ENCODE measurements around the gene IER3.
"Not testable (repeated sequence)": the region's sequence is repeated elsewhere in the genome, so short reads cannot be mapped to it uniquely, and the experiment has no call there.

Gene IER3

GRCh38 chr6:30723843-30724741 is 20.3 kb downstream of the IER3 start:
- DNase-seq (ENCODE audit: low read depth): not testable (repeated sequence)

- DNase-seq (ENCODE audit: low read depth): not testable (repeated sequence)
These were observed 21.0 kb downstream of the IER3 start for GRCh38 chr6:30723159-30723842.

- peak; percentile 68 for DNase-seq (ENCODE audit: low read depth)
These were observed 21.9 kb downstream of the IER3 start for GRCh38 chr6:30722280-30723112.

- DNase-seq (ENCODE audit: low read depth): not testable (repeated sequence)
These were observed 22.4 kb downstream of the IER3 start for GRCh38 chr6:30722025-30722279.

GRCh38 chr6:30721198-30722024 is 22.9 kb downstream of the IER3 start:
- DNase-seq (ENCODE audit: low read depth): peak; percentile 97

- peak; percentile 47 for DNase-seq (ENCODE audit: low read depth)
These were observed 23.6 kb downstream of the IER3 start for GRCh38 chr6:30720738-30721197.

GRCh38 chr6:30719791-30720737 is 24.3 kb downstream of the IER3 start, which contains the start of gene TUBB:
TSS of gene TUBB (plus strand) at chr6:30720352. CDS start at chr6:30720507, 155 bp downstream.
- DNase-seq (ENCODE audit: low read depth): peak; percentile 86

- DNase-seq (ENCODE audit: low read depth): no peak
These were observed 25.0 kb downstream of the IER3 start for GRCh38 chr6:30719356-30719755.

- DNase-seq (ENCODE audit: low read depth): not testable (repeated sequence)
These were observed 26.3 kb downstream of the IER3 start for GRCh38 chr6:30717845-30718720.

GRCh38 chr6:30717129-30717844 is 27.1 kb downstream of the IER3 start, which contains the start of gene MDC1:
TSS of gene MDC1 (minus strand) at chr6:30717281. CDS start at chr6:30715175, 2,106 bp downstream.
- peak; percentile 98 for DNase-seq (ENCODE audit: low read depth)

- no peak for DNase-seq (ENCODE audit: low read depth)
These were observed 27.5 kb downstream of the IER3 start for GRCh38 chr6:30716879-30717128.

GRCh38 chr6:30714263-30714662 is 30.1 kb downstream of the IER3 start:
- no peak for DNase-seq (ENCODE audit: low read depth)

GRCh38 chr6:30712441-30712945 is 31.9 kb downstream of the IER3 start:
- DNase-seq (ENCODE audit: low read depth): no peak

- DNase-seq (ENCODE audit: low read depth): no peak
These were observed 32.5 kb downstream of the IER3 start for GRCh38 chr6:30711758-30712380.

GRCh38 chr6:30709101-30709868 is 35.1 kb downstream of the IER3 start:
- no peak for DNase-seq (ENCODE audit: low read depth)

- no peak for DNase-seq (ENCODE audit: low read depth)
These were observed 37.0 kb downstream of the IER3 start for GRCh38 chr6:30707281-30707850.

GRCh38 chr6:30705620-30706019 is 38.7 kb downstream of the IER3 start:
- DNase-seq (ENCODE audit: low read depth): no peak

Measured in stimulated activated CD8-positive, alpha-beta memory T cell treated with anti-CD3 and anti-CD28 coated beads, Interleukin-12 subunit alpha, Interleukin-12 subunit beta, amount 100 ng/mL, for 4 hours (primary cell).